Camera-type eye (tissue), 1 donor: ENCODE data around the gene LGALS12. TPM values are rescaled to one million over a fixed set of nuclear protein-coding genes. Genes with fewer than 3 reads are reported as not detected.

Source experiments
- total RNA-seq: library from RNA; depleted of rRNA; stranded (reverse); fragments of >200 nt; gene quantifications from one replicate; pipeline ENCODE4 v1.2.3, GENCODE V29; 2014

The LGALS12 gene
- 0.60 TPM for total RNA-seq

DNA sequence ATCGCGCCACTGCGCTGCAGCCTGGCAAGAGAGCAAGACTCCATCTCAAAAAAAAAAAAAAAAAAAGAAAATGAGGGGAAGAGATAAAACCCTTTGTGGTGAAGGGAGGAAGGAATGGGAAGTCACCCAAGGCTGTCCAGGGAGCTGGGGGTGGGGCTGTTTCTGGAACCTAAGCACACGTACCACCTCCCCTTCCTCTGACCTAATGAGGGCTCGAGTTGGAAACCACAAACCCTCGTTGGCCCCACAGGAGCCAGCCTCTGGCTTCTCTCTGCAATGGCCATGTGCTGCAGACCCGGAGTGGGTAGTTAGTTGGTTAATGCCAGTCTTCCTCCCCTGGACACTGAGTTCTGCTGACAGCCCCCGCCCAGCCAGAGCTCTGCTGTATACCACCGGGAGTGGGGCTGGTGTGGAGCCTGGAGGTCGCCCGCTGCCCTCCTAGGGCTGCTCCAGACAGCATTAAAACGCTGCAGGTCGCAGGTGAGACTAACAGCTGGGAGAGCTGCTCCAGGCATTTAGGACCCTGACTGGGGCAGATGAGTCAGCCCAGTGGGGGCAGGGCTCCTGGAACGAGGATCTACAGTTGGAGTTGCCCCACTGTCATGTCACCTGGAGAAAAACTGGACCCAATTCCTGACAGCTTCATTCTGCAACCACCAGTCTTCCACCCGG is at the start of gene LGALS12:
Gene LGALS12, plus strand, starts transcription at position 228 of the 672 bp plus-strand sequence. Its CDS starts 375 bp downstream, at position 603.

DNA sequence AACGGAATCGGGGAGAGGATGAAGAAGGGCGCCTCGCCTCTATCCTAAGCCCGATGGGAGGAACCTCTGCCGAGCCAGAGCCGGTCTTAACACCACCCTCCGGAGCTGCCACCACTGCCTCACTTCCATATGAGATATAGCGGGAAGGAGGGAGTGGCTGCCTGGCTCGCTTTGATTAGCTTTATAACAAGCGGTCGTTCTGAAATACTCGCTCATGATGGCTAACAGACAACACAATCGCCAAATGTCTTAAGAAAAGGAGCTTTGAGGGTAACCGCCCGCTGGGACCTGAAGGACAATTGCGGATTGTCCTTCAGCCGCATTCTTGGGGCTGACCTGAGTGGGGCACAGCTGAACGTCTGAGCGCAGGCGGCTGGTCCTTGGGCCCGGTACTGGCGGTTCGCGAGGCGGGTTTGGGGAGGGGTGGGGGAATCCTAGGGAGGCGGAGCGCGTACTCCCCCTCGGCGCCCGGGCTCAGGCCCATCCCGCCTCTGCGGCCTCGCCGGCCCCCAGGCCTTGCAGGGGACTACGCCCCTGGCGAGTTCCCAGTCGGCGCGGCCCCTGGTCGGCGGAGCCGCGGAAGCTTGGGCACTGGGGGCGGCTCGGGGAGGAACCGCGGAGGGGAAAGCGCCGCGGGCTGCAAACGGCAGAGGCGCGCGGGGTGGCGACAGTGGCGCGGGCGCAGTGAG is 15.2 kb upstream of the LGALS12 start, which contains the start of gene PLAAT5:
Gene PLAAT5, minus strand, starts transcription at position 617 of the 689 bp plus-strand sequence. Its CDS starts 133 bp downstream, at position 484.

DNA sequence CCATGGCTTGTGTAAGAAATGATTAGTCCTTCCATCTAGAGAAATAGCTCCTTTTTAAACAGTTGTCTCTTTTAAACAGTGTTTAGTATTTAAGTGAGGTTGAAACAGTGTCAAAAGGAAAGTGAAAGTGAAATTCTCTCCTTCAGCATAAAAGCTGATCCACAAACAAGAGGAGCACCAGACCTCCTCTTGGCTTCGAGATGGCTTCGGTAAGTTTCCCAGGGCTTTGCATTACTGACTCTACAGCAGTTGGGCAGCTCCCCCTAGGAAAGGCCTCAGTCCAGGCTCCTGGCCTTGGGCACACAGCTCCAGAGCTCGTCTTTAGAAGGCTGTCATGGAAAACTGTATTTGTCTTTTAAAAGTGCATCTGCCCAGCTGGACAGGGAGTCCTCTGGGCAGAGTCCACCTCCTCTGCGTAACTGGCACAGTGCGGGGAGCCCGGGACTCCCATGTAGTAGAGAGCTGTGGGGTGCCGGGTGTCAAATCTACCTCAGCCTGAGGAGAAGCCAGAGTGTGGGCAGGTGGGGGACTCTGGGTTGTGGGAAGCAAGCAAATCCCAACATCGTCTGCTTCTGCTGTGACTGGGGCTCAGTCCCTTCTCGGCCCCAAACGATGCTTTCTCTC is 30.9 kb downstream of the LGALS12 start, which contains the start of gene PLAAT4:
Gene PLAAT4, plus strand, starts transcription at position 140 of the 624 bp plus-strand sequence. Its CDS starts 61 bp downstream, at position 201.

GRCh38 chr11:63563201-63564055 is 57.5 kb downstream of the LGALS12 start, which contains the start of gene PLAAT2:
TSS of gene PLAAT2 (minus strand) at chr11:63563379. CDS start at chr11:63563324, 55 bp downstream.

Other genes with a start within 250 kb of the LGALS12 start
- not detected for gene SLC22A9, start 136.3 kb upstream of the LGALS12 start, total RNA-seq
- gene PLAAT5, start 14.9 kb upstream of the LGALS12 start, total RNA-seq, result 2.7 TPM
- 9.8 TPM for gene PLAAT4, start 30.7 kb downstream of the LGALS12 start, total RNA-seq
- gene PLAAT2, start 57.3 kb downstream of the LGALS12 start, total RNA-seq, result 4.8 TPM
- 31.5 TPM for gene PLAAT3, start 108.3 kb downstream of the LGALS12 start, total RNA-seq
- gene ATL3, start 165.3 kb downstream of the LGALS12 start, total RNA-seq, result 51.4 TPM
- 124 TPM for gene RTN3, start 175.4 kb downstream of the LGALS12 start, total RNA-seq